ENCODE measurements around the gene NRF1. TPM values are rescaled to one million over a fixed set of nuclear protein-coding genes. Genes with fewer than 3 reads are reported as not detected.
A peak's percentile ranks its signal among the peaks of the same experiment; 100 is the strongest.

Gene NRF1
- polyA plus RNA-seq, 3 donors from 2014 or later = 9.8 to 24.7 (median 12.7) TPM

GRCh38 chr7:129688503-129689222 lies 77.1 kb downstream of the NRF1 start:
- H3K36me3 Mint-ChIP-seq = peaks cover 12 to 19% (median 17%) of the 10 kb centered on the region in 3 donors
- no peak overlapping the region for H3K27ac Mint-ChIP-seq

GRCh38 chr7:129689995-129690581 lies 78.6 kb downstream of the NRF1 start:
- Mint-ChIP-seq H3K4me3 (no peak overlapping the region), H3K4me1 (peaks cover 4 to 17% of the 10 kb centered on the region in 2 donors), H3K36me3 (peaks cover 12 to 19% (median 16%) of the 10 kb centered on the region in 3 donors), H3K27me3 (ENCODE audit: low read depth in 3 of 3) (peaks cover 0 to 1% (median 0%) of the 10 kb centered on the region in 3 donors), H3K9me3 (no peaks in the 10 kb centered on the region), H3K27ac (no peak overlapping the region)
- DNase-seq = no peak

More at GRCh38 chr7:129688503-129689222, 77.1 kb downstream of the NRF1 start:
- peaks cover 0 to 3% (median 0%) of the 10 kb centered on the region in 3 donors for H3K27me3 Mint-ChIP-seq (ENCODE audit: low read depth in 3 of 3)
- H3K9me3 Mint-ChIP-seq = no peaks in the 10 kb centered on the region
- H3K4me1 Mint-ChIP-seq = peaks cover 4 to 17% of the 10 kb centered on the region in 2 donors
- no peak for DNase-seq
- no peak overlapping the region for H3K4me3 Mint-ChIP-seq

- peaks cover 0 to 1% (median 0%) of the 10 kb centered on the region in 3 donors for H3K27me3 Mint-ChIP-seq (ENCODE audit: low read depth in 3 of 3)
- H3K36me3 Mint-ChIP-seq = peaks cover 12 to 19% (median 13%) of the 10 kb centered on the region in 3 donors
- H3K4me1 Mint-ChIP-seq = peaks cover 4 to 12% of the 10 kb centered on the region in 2 donors
- no peaks in the 10 kb centered on the region for H3K9me3 Mint-ChIP-seq
- H3K27ac Mint-ChIP-seq = no peak overlapping the region
- DNase-seq = no peak
- H3K4me3 Mint-ChIP-seq = no peak overlapping the region
These were observed 79.2 kb downstream of the NRF1 start for GRCh38 chr7:129690701-129691100.

- no peak for DNase-seq
- H3K36me3 Mint-ChIP-seq = peaks cover 3 to 7% (median 5%) of the 10 kb centered on the region in 3 donors
- no peaks in the 10 kb centered on the region for H3K27me3 Mint-ChIP-seq (ENCODE audit: low read depth in 3 of 3)
- H3K4me3 Mint-ChIP-seq = no peak overlapping the region
- no peak overlapping the region for H3K27ac Mint-ChIP-seq
- no peaks in the 10 kb centered on the region for H3K9me3 Mint-ChIP-seq
- no peaks in the 10 kb centered on the region for H3K4me1 Mint-ChIP-seq
These were observed 87.2 kb downstream of the NRF1 start for GRCh38 chr7:129698516-129699418.

GRCh38 chr7:129702316-129702715 lies 90.8 kb downstream of the NRF1 start:
- Mint-ChIP-seq H3K9me3 (no peaks in the 10 kb centered on the region), H3K4me3 (no peak overlapping the region), H3K27ac (no peak overlapping the region), H3K27me3 (ENCODE audit: low read depth in 3 of 3) (no peaks in the 10 kb centered on the region), H3K4me1 (peaks cover 6 to 11% of the 10 kb centered on the region in 2 donors), H3K36me3 (peaks cover 3 to 12% (median 4%) of the 10 kb centered on the region in 3 donors)
- no peak for DNase-seq

- Mint-ChIP-seq H3K4me1 (peaks cover 10 to 16% of the 10 kb centered on the region in 2 donors), H3K27me3 (ENCODE audit: low read depth in 3 of 3) (no peaks in the 10 kb centered on the region), H3K27ac (no peak overlapping the region), H3K4me3 (no peak overlapping the region), H3K36me3 (peaks cover 3 to 12% (median 4%) of the 10 kb centered on the region in 3 donors), H3K9me3 (no peaks in the 10 kb centered on the region)
- no peak for DNase-seq
These were observed 91.3 kb downstream of the NRF1 start for GRCh38 chr7:129702761-129703338.

- H3K27me3 Mint-ChIP-seq (ENCODE audit: low read depth in 3 of 3) = no peaks in the 10 kb centered on the region
- no peak overlapping the region for H3K4me3 Mint-ChIP-seq
- peaks cover 0 to 13% (median 4%) of the 10 kb centered on the region in 3 donors for H3K36me3 Mint-ChIP-seq
- H3K4me1 Mint-ChIP-seq = peaks cover 18 to 25% of the 10 kb centered on the region in 2 donors
- H3K9me3 Mint-ChIP-seq = no peaks in the 10 kb centered on the region
- no peak overlapping the region for H3K27ac Mint-ChIP-seq
- DNase-seq = no peak
These were observed 92.2 kb downstream of the NRF1 start for GRCh38 chr7:129703751-129704150.

GRCh38 chr7:129707910-129708499 lies 96.5 kb downstream of the NRF1 start:
- no peaks in the 10 kb centered on the region for H3K9me3 Mint-ChIP-seq
- no peak overlapping the region for H3K4me3 Mint-ChIP-seq
- H3K27me3 Mint-ChIP-seq (ENCODE audit: low read depth in 3 of 3) = no peaks in the 10 kb centered on the region
- peaks cover 18 to 26% of the 10 kb centered on the region in 2 donors for H3K4me1 Mint-ChIP-seq
- H3K36me3 Mint-ChIP-seq = peaks cover 11 to 37% (median 16%) of the 10 kb centered on the region in 3 donors
- no peak for DNase-seq
- H3K27ac Mint-ChIP-seq = no peak overlapping the region

- H3K9me3 Mint-ChIP-seq = no peaks in the 10 kb centered on the region
- peaks cover 0 to 2% (median 0%) of the 10 kb centered on the region in 3 donors for H3K27me3 Mint-ChIP-seq (ENCODE audit: low read depth in 3 of 3)
- H3K4me3 Mint-ChIP-seq = no peak overlapping the region
- peaks cover 1 to 3% of the 10 kb centered on the region in 2 donors for H3K4me1 Mint-ChIP-seq
- H3K36me3 Mint-ChIP-seq = peaks cover 16 to 56% (median 20%) of the 10 kb centered on the region in 3 donors
- H3K27ac Mint-ChIP-seq = no peak overlapping the region
- DNase-seq = no peak
These were observed 102.0 kb downstream of the NRF1 start for GRCh38 chr7:129713544-129713943.

GRCh38 chr7:129714514-129715063 lies 103.1 kb downstream of the NRF1 start:
- Mint-ChIP-seq H3K4me3 (no peak overlapping the region), H3K27me3 (ENCODE audit: low read depth in 3 of 3) (peaks cover 0 to 2% (median 0%) of the 10 kb centered on the region in 3 donors), H3K9me3 (no peaks in the 10 kb centered on the region), H3K36me3 (peaks cover 23 to 58% (median 29%) of the 10 kb centered on the region in 3 donors), H3K4me1 (no peaks in the 10 kb centered on the region), H3K27ac (no peak overlapping the region)
- DNase-seq = no peak

GRCh38 chr7:129719980-129720732 lies 108.6 kb downstream of the NRF1 start:
- Mint-ChIP-seq H3K4me3 (no peak overlapping the region), H3K4me1 (no peaks in the 10 kb centered on the region), H3K27ac (peak overlapping the region in 1 of 6 donors; percentile 34), H3K27me3 (ENCODE audit: low read depth in 3 of 3) (peaks cover 0 to 2% (median 0%) of the 10 kb centered on the region in 3 donors), H3K9me3 (no peaks in the 10 kb centered on the region), H3K36me3 (peaks cover 18 to 61% (median 28%) of the 10 kb centered on the region in 3 donors)
- no peak for DNase-seq

GRCh38 chr7:129721068-129721467 lies 109.5 kb downstream of the NRF1 start:
- Mint-ChIP-seq H3K4me1 (no peaks in the 10 kb centered on the region), H3K36me3 (peaks cover 21 to 59% (median 31%) of the 10 kb centered on the region in 3 donors), H3K27ac (peak overlapping the region in 1 of 6 donors; percentile 17), H3K4me3 (no peak overlapping the region), H3K27me3 (ENCODE audit: low read depth in 3 of 3) (peaks cover 0 to 3% (median 2%) of the 10 kb centered on the region in 3 donors), H3K9me3 (no peaks in the 10 kb centered on the region)
- no peak for DNase-seq

All from immature natural killer cell (primary cell).